ENCODE data around the gene SURF4. TPM values are rescaled to one million over a fixed set of nuclear protein-coding genes. Genes with fewer than 3 reads are reported as not detected.
A peak's percentile ranks its signal among the peaks of the same experiment; 100 is the strongest.

SURF4 gene
- total RNA-seq, 1 experiment from 2014 or later = 134 TPM

DNA sequence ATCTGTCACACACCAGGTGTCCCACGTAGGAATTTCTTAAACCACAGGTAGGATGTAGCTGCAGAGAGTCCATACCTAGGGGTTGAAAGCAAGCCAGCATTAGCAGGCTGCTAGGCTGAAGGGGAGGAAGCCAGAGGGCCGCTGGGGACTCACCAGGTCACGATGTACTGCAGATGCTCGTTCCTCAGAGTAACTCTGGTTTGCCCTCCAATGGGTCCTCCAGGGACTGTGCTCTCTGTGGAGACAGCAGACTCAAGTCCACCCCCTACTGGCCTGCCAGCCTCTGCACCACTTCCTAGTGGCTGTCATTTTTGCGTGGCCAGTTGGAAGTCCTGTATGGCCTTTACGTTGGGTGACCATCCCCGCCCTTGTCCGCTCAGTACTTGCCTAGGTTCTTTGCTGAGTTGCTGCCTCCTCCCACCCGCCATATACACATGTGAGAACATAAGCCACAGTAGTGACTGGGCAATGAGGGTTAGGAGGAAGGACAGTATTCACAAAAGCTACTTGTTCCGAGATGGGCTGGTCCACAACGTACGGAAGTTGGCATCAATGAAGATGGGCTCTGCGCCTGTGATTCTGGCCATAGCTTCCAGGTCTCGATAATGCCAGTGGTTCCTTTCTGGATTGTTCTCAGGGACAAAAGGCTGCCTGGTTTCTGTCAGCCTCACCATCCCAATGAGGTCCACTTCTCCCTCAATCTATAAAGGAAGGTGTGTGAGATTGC lies 23.8 kb downstream of the SURF4 start:
- TSS peak; percentile 2 for BruUV-seq (replicated peaks)
- TF ChIP-seq EZH2phosphoT487 (IDR thresholded peaks at IDR 0.05; ENCODE audit: borderline replicate concordance) (no peak), CTCF (IDR thresholded peaks at IDR 0.05 in 2 of 3, conservative IDR thresholded peaks at IDR 0.05 in 1 of 3; ENCODE audit: borderline replicate concordance in 1 of 3, insufficient read depth in 1 of 3, low read depth in 2 of 3, low read length in 2 of 3) (peak in 2 of 3 experiments; percentile 61 to 68; a peak in 4 of 6 replicates), POLR2AphosphoS5 (IDR thresholded peaks at IDR 0.05; ENCODE audit: low read depth, low read length) (peak; percentile 63; the same call in 1 of the 2 replicates)
- TF ChIP-seq, protein P1, sequence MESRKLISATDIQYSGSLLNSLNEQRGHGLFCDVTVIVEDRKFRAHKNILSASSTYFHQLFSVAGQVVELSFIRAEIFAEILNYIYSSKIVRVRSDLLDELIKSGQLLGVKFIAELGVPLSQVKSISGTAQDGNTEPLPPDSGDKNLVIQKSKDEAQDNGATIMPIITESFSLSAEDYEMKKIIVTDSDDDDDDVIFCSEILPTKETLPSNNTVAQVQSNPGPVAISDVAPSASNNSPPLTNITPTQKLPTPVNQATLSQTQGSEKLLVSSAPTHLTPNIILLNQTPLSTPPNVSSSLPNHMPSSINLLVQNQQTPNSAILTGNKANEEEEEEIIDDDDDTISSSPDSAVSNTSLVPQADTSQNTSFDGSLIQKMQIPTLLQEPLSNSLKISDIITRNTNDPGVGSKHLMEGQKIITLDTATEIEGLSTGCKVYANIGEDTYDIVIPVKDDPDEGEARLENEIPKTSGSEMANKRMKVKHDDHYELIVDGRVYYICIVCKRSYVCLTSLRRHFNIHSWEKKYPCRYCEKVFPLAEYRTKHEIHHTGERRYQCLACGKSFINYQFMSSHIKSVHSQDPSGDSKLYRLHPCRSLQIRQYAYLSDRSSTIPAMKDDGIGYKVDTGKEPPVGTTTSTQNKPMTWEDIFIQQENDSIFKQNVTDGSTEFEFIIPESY (IDR thresholded peaks at IDR 0.05; ENCODE audit: extremely low read depth, insufficient replicate concordance, low read length) = no peak
- peaks cover 10% of the 10 kb centered on the region; the same call in 1 of the 2 replicates for H4K20me1 ChIP-seq (ENCODE audit: insufficient read depth)
- no peaks in the 10 kb centered on the region for H3K9me3 ChIP-seq (ENCODE audit: control insufficient read depth in 1 of 2, insufficient read depth in 1 of 2, low read depth in 1 of 2, low read length in 2 of 2)
- H2AFZ ChIP-seq (ENCODE audit: low read depth, low read length, poor library complexity, severe bottlenecking) = no peak overlapping the region
- DNase-seq (ENCODE audit: low read depth, low spot score) (no peak), ATAC-seq (peak; percentile 37)
- H3K4me3 ChIP-seq (replicated peaks in 1 of 2; ENCODE audit: low read depth in 1 of 2, low read length in 2 of 2) = no peak overlapping the region
- peaks cover 60% of the 10 kb centered on the region for H3K79me2 ChIP-seq (ENCODE audit: insufficient read depth, low read length)
- no peak overlapping the region for H3K9ac ChIP-seq (ENCODE audit: low read length)
- intact Hi-C loops (cut with micrococcal nuclease) = loop anchor here (10.0 kb wide), 1 partner anchor 643 kb away; the partner anchor contains the start of gene VAV2
- CTCF ChIA-PET = no interaction called here
- peaks cover 6 to 29% of the 10 kb centered on the region in 2 experiments; a peak in 3 of 4 replicates for H3K4me1 ChIP-seq (ENCODE audit: control insufficient read depth in 1 of 2, insufficient read depth in 2 of 2, low read length in 2 of 2)
- H3K27ac ChIP-seq (ENCODE audit: low read depth, low read length) = peak overlapping the region; percentile 11; the same call in 1 of the 2 replicates
- H3K4me2 ChIP-seq (ENCODE audit: low read length) = no peak overlapping the region
- RAD21 ChIA-PET (ENCODE audit: low non-redundant PET in 1 of 2, low total read pairs in 2 of 2, uncharacterized antibody in 2 of 2, unreplicated experiment in 2 of 2) = no interaction called here
- peaks cover 33 to 50% of the 10 kb centered on the region in 2 experiments for H3K36me3 ChIP-seq (ENCODE audit: control insufficient read depth in 1 of 2, insufficient read depth in 2 of 2, low read length in 2 of 2)
- POLR2A ChIA-PET = interaction anchor here (1.1 to 1.3 kb wide), 3 partner anchors 13 to 113 kb away, joined by 3 read pairs; partner anchors contain the start of gene CACFD1
- no peaks in the 10 kb centered on the region for H3K27me3 ChIP-seq (ENCODE audit: insufficient read depth, low read length)
- no peaks in the 10 kb centered on the region for H3K9me2 ChIP-seq (ENCODE audit: insufficient read depth)

All from HCT116 (cell line).